GM18951 (cell line): Measurements from ENCODE around the gene C17orf78.
"Not testable (repeated sequence)": the region's sequence is repeated elsewhere in the genome, so short reads cannot be mapped to it uniquely, and the experiment has no call there.

Experiments
- POLR2A ChIP-seq: IDR thresholded peaks from 4 replicates; pipeline ENCODE4 v1.6.1; 2011; ENCODE audit warnings: mild to moderate bottlenecking; ENCODE audit not compliant: insufficient read length, insufficient read depth; ENCODE audit errors: extremely low read depth
- in situ Hi-C: fragments of 300-500 bp; cut with MboI; formaldehyde crosslinking; loops from one replicate; pipeline ENCODE4 v1.12.0; 2022; ENCODE audit warnings: low sequenced_read_pairs, mixed read lengths, inconsistent platforms; ENCODE audit not compliant: unreplicated experiment

C17orf78 gene

DNA sequence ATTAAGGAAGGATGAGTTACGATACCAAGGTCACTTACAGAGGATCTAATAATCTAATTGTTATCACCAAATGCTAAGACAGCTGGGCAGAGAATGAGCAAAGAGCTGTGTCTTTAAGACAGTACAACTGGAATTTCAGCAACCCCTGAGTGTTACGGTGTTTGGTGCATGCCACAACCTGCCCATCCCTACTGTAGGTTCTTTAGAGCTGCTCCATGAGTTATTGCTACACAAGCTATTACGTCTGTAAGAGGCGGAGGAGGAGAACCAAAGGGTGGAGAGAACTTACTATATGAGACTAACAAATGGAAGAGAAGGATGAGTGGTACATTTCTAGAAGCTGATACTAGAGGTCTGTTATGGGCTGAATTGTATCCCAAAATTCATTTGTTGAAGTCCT is 14.2 kb upstream of the C17orf78 start:
- no peak for TF ChIP-seq POLR2A
- in situ Hi-C loops = loop anchor here (25.0 kb wide), 1 partner anchor 749 kb away; the partner anchor contains the start of gene MRM1

DNA sequence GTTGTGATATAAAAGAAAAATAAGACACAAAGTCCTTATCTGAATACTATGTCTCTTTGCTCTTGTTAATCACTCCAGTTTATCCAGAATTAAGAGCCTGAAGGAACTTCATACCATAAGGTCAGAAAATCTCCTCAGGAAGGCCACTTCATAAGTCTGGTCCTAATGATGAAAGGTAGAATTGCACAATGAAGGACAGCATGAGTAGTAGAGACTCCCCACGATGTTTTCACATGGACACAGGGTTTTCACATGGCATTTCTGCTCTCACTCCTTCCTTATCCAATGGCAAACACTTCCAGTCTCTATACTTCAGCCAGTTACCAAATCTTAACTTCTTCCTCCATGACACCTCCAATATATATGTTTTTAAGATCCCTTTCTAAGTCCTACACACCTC is 10.2 kb upstream of the C17orf78 start:
- TF ChIP-seq POLR2A = no peak
- in situ Hi-C loops = loop anchor here (25.0 kb wide), 1 partner anchor 753 kb away; the partner anchor contains the start of gene MRM1

- TF ChIP-seq POLR2A = no peak
- in situ Hi-C loops = loop anchor here (25.0 kb wide), 1 partner anchor 756 kb away; the partner anchor contains the start of gene MRM1
Observed at GRCh38 chr17:37368577-37368976, 7.2 kb upstream of the C17orf78 start.

GRCh38 chr17:37373530-37374159 is 2.1 kb upstream of the C17orf78 start:
- TF ChIP-seq POLR2A = no peak
- in situ Hi-C loops = loop anchor here (25.0 kb wide), 1 partner anchor 761 kb away; the partner anchor contains the start of gene MRM1

- in situ Hi-C loops = no loop called here
- TF ChIP-seq POLR2A = no peak
Observed at GRCh38 chr17:37382056-37382455, 6.3 kb downstream of the C17orf78 start.

DNA sequence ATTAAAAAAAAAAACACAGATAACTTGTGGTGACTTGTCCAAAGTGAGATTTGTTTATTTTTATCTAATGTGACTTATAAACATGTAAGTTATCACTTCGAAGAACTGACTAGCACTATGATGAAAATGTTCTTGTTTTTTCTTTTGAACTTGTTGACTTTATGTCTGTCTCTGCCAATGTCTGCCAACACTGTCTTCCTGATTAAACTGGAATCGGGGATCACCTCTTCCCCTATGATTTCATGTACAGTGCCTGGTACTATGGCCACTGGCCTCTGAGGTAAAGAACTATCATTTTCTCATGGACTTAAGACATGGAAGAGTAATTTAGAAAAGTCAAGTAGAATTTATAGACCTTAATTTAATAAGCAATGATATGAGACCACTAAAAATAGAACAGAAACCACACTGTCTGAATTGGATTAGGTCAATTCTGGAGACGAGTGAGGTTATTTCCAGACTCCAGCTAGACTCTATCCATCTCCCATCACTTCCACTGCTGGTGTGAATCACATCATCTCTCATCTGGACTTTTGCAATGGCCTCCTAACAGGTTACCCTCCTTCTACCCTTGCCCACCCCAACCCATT is 8.9 kb downstream of the C17orf78 start:
- in situ Hi-C loops = no loop called here
- TF ChIP-seq POLR2A = no peak

DNA sequence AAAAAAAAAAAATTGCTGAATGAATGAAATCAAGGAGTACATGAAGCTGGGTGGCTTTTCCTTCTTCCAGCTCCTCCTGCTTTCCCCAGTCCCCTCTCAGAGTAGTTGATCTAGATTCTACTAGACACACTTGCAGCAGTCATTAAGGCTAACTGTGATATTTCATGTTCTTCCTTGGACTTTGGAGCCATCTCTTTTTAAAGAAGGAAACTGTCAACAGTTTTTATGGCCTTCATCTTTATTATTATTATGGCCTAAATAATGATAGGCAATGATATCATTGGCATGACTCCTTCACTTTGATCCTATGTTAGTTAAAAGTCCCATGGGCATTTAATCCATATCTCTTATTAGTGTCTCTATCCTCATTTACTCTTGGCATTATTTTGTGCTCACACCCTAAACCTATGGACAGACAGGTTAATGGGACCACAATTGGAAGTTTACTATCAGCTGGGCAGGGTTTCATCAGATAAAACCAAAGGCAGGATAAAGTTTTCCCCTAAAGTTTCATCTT is 9.7 kb downstream of the C17orf78 start:
- no peak for TF ChIP-seq POLR2A
- in situ Hi-C loops = no loop called here

DNA sequence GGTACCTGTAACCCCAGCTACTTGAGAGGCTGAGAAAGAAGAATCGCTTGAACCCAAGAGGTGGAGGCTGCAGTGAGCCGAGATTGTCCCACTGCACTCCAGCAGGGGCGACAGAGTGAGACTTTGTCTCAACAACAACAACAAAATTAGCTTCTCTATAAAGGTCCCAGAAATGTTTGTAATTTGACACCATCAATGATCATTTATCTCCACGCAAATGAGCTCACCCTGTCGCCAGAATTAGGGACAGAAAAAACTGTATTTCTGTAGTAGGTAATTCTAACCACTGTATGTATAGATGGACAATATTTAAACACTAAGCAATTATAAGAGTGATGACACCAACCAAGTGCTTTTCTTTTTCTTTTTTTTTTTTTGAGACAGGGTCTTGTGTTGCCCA is 10.7 kb downstream of the C17orf78 start:
- in situ Hi-C loops = no loop called here
- no peak for TF ChIP-seq POLR2A

DNA sequence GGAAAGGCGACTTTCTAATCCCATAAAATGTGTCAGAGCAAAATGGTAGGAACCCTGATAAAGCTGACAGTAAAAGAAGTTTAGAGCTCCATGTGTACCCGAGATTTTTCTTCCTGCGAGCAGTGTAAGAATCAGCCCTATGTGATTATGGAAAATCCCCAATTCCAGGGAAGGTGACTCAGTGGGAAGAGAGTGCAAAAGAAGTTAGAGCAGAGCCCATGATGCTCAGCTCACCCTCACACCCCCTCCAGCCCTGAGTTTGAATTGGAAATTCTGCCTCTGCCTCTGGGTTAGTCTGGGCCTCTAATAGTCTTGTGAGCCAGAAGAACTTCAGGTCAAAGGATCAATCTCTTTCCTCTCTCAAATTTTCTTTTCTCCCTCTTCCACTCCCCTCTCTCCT is 12.5 kb downstream of the C17orf78 start:
- TF ChIP-seq POLR2A = no peak
- in situ Hi-C loops = no loop called here

GRCh38 chr17:37389160-37389559 is 13.4 kb downstream of the C17orf78 start:
- in situ Hi-C loops = no loop called here
- TF ChIP-seq POLR2A = no peak

DNA sequence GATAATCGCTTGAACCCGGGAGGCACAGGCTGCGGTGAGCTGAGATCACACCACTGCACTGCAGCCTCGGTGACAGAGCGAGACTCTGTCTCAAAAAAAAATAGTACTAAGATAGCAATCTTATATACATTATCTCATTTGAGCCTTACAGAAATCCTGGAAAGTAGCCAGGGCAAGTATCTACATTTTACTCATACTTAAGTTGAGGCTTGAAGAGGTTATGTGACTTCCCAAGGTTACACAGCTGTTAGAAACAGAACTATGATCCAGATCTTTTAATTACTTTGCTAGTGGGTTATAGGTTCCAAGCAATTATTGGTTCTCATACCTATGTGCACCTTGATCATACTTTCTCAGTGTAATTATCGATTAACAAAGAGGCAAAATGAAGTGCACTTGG is 15.4 kb downstream of the C17orf78 start:
- no peak for TF ChIP-seq POLR2A
- in situ Hi-C loops = no loop called here

DNA sequence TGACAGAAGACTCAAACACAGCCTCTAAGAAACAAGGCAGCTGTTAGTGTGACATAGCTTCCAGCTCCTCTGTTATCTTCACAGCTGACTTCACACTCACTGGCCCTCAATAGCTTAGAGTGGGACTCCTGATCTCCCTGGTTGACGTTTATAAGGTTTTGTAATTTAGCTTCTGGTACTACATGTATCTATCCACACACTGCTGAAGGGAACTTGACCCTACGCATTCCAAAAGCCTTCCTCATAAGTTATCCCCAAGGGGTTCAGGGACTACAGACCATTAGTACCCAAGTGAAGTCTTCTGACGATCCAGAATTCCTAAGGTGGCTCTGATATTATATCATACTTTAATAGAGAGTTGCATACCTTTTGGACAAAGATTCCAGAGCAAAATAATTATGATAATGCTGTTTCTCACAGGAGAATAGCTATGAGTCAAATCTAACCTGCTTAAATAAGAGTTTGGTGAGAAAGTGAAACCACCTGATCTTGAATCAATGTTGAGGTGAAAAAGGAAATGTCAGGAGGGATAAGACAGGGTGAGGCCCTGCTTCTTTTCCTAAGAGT is 16.3 kb downstream of the C17orf78 start:
- in situ Hi-C loops = no loop called here
- no peak for TF ChIP-seq POLR2A

- TF ChIP-seq POLR2A = no peak
- in situ Hi-C loops = no loop called here
Observed at GRCh38 chr17:37393352-37393751, 17.6 kb downstream of the C17orf78 start.

DNA sequence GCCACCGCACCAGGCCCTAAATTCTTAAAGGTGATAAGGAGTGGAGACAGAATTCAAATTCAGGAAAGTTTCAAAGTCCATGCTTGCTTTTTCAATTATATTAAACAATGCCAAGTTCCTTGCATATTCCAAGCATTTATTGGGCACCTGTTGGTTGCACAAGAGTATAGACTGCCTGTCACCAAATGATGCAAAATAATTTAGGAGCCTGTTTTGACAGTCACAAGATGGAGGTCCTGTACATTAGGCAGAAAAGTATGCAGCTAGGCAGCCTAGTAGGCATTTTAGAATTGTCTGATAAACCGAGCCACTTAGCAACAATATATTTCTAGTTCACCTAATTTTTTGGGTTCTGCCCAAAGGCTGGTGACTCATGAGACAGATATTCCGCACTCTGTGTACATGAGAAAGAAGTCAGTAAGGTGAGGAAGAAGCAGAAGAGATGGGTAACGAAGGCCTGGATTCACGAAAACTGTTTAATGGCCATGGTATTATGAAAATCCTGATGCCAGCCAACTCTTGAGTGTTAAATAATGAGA is 23.5 kb downstream of the C17orf78 start:
- in situ Hi-C loops = no loop called here
- TF ChIP-seq POLR2A = no peak

DNA sequence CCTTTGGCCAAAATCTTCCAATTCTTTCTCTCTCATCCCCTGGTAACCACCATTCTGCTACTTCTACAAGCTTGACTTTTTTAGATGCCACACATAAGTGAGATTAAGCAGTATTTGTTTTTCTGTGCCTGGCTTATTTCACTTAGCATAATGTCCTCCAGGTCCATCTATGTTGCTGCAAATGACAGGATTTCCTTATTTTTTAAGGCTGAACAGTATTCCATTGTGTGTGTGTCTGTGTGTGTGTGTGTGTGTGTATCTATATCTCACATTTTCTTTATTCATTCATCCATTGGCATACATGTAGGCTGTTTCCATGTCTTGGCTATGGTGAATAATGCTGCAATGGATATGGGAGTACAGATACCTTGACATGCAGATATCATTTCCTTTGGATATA is 24.7 kb downstream of the C17orf78 start:
- no peak for TF ChIP-seq POLR2A
- in situ Hi-C loops = no loop called here

GRCh38 chr17:37405522-37405921 is 29.7 kb downstream of the C17orf78 start:
- in situ Hi-C loops = not testable (repeated sequence)
